ENCODE results near the gene ARID4A.
A peak's percentile ranks its signal among the peaks of the same experiment; 100 is the strongest.
"Not testable (repeated sequence)": the region's sequence is repeated elsewhere in the genome, so short reads cannot be mapped to it uniquely, and the experiment has no call there.

ARID4A gene

GRCh38 chr14:58298477-58299400 is at the start of gene ARID4A:
Gene ARID4A (plus strand): TSS chr14:58298555. CDS start chr14:58299855, 1,300 bp downstream.
- DNase-seq, result peak; percentile 14

DNA sequence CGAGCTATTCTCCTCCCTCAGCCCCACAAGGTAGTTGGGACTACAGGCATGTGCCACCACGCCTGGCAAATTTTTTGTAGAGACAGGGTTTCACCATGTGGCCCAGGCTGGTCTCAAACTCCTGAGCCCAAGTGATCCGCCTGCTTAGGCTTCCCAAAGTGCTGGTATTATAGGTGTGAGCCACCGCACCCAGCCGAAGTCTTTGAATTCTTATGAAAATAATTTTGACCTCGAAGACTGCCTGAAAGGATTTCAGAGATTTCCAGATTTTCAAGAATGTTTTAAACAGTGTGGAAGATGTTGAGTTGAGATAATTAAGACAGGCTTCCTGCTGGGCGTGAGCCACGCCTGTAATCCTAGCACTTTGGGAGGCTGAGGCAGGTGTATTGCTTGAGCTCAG is 48.7 kb upstream of the ARID4A start:
- DNase-seq, result no peak

- no peak for DNase-seq
Measured at GRCh38 chr14:58258156-58258555, 40.2 kb upstream of the ARID4A start.

- DNase-seq, result not testable (repeated sequence)
Measured at GRCh38 chr14:58262005-58262404, 36.4 kb upstream of the ARID4A start.

GRCh38 chr14:58265401-58265800 is 33.0 kb upstream of the ARID4A start:
- no peak for DNase-seq

DNA sequence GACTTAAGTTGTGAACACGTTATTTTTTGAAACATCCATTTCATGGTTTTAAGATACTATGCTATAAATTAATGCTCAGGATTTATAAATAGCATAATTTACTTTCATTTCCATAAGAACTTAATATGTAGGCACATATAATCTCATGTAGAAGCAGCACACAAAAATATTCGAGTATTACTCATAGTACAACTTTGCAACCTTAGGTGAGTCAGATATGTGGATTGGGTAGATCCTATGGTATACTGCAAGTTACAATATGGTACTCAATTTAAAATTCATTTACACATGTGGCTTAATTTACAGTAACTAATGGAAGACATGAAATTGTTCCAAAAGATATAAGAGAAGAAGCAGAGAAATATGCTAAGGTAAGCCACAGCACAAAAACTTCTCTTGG is 27.7 kb upstream of the ARID4A start:
- DNase-seq, result no peak

GRCh38 chr14:58272588-58273372 is 25.6 kb upstream of the ARID4A start:
- no peak for DNase-seq

DNA sequence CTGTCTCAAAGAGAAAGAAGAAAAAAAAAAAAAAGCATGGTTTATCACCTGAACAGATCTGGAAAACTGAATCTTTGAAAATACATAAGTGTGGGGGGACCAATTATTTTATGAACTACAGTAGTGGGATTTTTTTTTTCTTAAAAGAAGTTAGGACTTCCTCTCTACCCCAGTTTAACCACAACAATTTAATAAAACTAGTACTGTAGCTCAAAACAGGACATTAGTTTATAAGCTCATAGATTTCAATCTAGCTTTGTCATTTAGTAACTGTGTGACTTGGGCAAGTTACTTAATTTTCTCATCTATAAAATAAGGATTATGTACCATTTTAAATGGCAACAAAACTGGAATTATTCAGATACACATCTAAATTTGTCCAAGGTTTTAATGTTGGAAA is 23.5 kb upstream of the ARID4A start:
- DNase-seq, result no peak

DNA sequence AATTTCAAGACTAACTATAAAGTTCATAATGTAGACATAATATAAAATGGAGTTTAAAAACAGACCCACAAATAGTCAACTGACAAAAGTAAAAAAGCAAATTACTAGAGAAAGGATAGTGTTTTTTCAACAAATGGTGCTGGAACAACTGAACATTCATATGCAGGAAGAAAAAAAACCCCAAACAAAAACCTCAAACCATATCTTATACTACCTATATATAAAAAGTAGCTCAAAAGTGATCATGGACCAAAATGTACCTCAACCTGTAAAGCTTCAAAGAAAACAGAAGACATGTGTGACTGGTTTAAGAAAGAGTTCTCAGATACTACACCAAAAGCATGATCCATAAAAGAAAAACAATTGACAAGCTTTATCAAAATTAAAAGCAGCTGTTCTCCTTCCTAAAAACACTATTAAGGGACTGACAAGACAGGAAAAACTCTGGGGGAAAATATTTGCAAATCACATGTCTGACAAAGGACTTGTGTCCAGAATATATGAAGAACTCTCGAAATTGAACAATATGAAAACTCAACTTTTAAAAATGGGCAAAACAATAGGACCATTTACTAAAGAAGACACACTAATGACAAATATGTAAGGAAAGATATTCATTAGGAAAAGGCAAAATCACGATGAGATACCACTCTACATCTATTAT is 22.7 kb upstream of the ARID4A start:
- no peak for DNase-seq

DNA sequence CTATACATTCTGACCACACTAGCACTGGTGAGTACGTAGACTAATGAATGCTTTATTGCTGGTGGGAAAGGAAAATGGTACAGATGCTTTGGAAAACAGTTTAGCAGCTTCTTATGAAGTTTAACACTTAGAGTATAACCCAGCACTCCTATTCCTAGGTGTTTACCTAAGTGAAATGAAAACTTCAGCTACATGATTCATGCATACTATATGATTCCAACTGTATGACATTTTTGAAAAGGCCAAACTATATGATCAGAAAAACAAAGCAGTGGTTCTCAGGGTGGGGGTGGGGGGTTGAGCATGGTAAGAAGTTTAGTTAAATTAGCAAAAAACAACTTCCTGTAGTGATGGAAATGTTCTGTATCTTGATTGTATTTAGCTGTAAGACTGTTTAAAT is 22.1 kb upstream of the ARID4A start:
- DNase-seq, result no peak

DNA sequence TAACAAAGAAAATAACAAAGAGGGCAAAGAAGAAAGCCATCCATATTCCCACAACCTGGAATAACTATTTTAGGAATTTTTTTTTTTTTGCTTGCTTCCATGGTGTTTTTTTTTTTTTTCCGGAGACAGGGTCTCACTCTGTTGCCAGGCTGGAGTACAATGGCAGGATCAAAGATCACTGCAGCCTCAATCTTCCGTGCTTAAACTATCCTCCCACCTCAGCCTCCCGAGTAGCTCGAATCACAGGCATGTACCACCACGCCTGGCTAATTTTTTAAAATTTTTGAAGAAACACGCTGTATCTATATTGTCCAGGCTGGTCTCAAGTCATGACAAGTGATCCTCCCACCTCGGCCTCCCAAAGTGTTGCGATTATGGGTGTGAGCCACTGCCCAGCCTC is 20.2 kb upstream of the ARID4A start:
- no peak for DNase-seq

DNA sequence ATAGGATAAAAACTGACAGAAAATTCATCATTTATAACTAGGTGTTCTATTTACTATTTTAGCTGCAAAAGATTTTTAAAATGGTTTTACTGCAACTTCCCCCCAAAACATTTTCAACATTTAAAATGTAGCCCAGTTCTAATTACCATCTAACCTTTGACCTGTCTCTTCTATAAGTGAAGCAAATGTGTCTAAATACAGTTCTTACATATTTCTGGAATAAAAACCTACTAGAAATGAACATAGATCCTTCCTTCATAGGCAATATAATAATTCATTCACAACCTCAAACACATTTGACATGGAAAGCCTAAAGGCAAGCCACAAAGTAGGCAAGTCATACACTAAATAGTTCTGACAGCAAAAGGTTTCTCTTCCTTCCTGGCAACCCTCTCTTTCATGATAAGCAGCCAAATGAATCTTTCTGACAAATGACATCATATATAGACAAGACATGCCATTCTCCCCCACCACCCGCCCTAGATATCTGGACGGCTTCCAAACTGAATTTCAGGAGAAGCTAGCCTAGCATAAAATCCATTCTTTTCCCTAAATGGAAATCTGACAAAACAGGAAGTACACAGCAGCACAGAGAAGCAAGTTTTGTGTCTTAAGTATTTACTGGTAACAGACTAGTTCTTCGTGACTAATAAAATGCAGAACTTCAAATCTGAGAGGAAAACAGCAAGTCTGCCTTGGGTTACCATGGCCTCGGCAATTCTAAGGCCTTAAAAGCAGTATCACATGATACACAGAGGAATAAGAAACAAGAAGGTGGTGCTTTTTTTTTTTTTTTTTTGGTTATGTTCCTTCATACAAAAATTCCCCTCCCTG is 17.2 kb upstream of the ARID4A start:
- DNase-seq, result peak; percentile 95

- no peak for DNase-seq
Measured at GRCh38 chr14:58281969-58282368, 16.4 kb upstream of the ARID4A start.

- no peak for DNase-seq
Measured at GRCh38 chr14:58282925-58283593, 15.3 kb upstream of the ARID4A start.

DNA sequence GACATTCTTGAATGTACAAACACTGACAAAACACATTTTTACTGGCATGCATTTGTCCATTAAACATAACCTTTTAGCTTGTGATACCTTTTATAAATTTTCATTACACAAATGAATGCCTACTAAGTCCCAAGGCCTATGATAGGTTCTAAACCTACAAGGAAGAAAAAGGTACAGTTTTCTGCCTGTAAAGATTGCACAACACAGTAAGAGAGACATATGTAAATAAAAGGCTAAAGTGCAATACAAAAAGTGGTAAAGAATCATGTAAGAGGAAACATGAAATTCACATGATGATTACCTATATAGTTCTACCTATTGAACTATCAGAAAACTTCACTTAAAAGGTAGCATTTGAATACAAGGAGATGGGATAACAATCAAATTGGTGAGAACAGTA is 14.6 kb upstream of the ARID4A start:
- DNase-seq, result no peak

DNA sequence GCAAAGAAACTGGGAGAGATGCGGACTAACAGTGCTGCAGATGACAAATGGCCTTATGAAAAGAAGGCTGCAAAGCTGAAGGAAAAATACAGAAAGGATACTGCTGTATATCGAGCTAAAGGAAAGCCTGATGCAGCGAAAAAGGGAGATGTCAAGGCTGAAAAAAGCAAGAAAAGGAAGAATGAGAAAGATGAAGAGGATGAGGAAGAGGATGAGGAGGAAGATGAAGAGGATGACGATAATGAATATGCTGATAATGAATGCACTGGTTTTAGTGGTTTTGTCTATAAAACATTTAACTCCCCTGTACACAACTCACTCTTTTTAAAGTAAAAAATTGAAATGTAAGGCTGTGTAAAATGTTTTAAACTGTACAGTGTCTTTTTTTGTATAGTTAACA is 13.2 kb upstream of the ARID4A start:
- no peak for DNase-seq

DNA sequence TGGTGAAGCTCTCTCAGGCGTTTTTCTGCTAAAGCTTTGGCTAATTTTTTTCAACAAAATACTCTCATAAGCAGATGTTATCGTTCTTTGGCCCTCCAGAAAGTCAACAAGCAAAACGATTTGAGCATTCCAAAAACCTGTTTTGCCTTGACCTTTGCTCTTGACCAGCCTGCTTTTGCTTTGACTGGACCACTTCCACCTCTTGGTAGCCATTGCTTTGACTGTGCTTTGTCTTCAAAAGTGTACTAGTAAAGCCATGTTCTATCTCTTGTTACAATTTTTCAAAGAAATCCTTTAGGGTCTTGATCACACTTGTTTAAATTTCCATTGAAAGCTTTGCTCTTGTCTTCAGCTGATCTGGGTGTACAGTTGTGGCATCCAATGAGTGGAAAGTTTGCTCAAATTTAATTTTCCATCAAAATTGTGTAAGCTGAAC is 10.7 kb upstream of the ARID4A start:
- DNase-seq, result no peak

DNA sequence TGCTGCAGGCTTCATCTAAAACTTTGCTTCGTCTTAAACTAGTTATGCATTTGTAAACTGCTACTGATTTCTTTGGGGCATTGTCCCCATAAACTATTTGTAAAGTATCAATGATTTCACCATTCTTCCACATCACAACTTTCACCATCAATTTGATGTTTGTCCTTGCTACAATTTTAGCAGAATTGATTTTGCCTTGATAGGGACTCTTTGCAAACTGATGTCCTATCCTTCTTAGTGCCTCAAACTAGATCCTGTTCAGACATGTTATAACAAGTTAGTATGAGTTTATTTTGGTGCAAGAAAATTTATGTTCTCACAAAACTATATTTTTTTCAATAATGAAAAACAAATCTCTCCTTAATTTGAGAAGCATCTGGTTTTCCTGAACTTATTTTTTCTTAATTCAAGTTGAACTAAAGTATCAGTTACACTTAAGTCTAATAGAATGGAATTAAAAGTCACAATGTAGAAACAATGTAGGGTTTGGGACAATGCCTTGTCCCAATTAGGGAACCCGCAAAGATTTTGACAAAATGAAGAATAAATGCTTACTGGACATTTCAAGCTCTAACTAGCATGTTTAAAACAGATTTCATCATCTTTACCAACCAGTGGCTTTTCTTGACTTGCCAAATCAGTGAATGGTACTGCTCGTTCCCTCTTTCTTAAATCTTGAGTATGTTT is 10.1 kb upstream of the ARID4A start:
- DNase-seq, result no peak

GRCh38 chr14:58291646-58292045 is 6.7 kb upstream of the ARID4A start:
- no peak for DNase-seq

DNA sequence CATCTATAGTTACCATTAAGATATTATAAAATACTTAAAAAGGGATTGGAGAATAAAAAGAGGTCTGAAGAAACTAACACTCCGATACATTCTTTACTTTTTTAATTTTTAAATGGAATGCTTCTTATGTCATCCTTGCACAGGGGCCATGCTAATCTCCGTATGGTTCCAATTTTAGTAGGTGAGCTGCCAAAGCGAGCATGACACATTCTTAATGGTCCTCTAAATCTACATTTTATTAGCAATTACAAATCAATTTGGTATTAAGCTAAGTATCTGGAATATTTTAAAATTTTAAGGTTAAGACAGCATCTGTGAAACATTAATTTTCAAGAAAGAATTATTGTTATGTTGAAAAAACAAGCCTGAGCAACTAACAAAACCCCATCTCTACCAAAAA is 6.2 kb upstream of the ARID4A start:
- DNase-seq, result no peak

DNA sequence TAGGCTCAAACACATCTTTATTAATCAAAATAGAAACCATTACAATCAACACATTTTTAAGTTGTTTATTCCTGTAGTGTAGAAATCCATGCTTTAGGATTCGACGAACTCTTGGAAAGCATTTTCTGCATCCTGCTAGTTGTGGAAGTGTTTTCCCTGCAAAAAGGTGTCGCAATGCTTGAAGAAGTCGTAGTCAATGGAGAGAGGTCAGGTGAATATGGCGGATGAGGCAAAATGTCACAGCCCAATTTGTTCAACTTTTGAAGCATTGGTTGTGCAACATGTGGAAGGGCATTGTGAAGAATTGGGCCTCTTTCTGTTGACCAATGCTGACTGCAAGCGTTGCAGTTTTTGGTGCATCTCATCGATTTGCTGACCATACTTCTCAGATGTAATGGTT is 4.2 kb upstream of the ARID4A start:
- no peak for DNase-seq
